Measurements from ENCODE around the gene FUT3. TPM values are rescaled to one million over a fixed set of nuclear protein-coding genes. Genes with fewer than 3 reads are reported as not detected.

FUT3 gene
- polyA plus RNA-seq, 1 donor (not counting 4 experiments of a cell fraction or from before 2014, with no cell fraction given): 2.9 TPM

- dilution Hi-C loops (cut with MboI; ENCODE audit: extremely low pct_ligation_motif_present, low sequenced_read_pairs): no loop called here
- Histone ChIP-seq H3K36me3 (ENCODE audit: control insufficient read depth in 2 of 2, extremely low read depth in 1 of 2, insufficient read depth in 2 of 2, low read length in 2 of 2) (no peaks in the 10 kb centered on the region), H3K9me3 (ENCODE audit: control insufficient read depth, low read depth, low read length) (no peaks in the 10 kb centered on the region), H3K9ac (ENCODE audit: control insufficient read depth, extremely low read depth, insufficient read depth, low read length) (no peak overlapping the region), H2AFZ (ENCODE audit: control insufficient read depth, low read length) (no peak overlapping the region), H3K79me2 (ENCODE audit: control insufficient read depth, insufficient read depth, low read length) (no peaks in the 10 kb centered on the region), H3K27me3 (ENCODE audit: control insufficient read depth, extremely low read depth, insufficient read depth, low read length) (peaks cover 6% of the 10 kb centered on the region), H3K27ac (ENCODE audit: control insufficient read depth, insufficient read depth, low read length) (no peak overlapping the region), H3K9me1 (ENCODE audit: control insufficient read depth, extremely low read depth, insufficient read depth, low read length) (no peaks in the 10 kb centered on the region), H3K4me1 (ENCODE audit: control insufficient read depth, extremely low read depth, insufficient read depth, low read length) (no peaks in the 10 kb centered on the region), H4K20me1 (ENCODE audit: control insufficient read depth, extremely low read depth, insufficient read depth, low read length) (no peaks in the 10 kb centered on the region), H3K4me3 (ENCODE audit: control insufficient read depth in 2 of 3, extremely low read depth in 1 of 3, insufficient read depth in 2 of 3, low read depth in 1 of 3, low read length in 3 of 3) (no peak overlapping the region), H3K4me2 (ENCODE audit: control insufficient read depth, extremely low read depth, insufficient read depth, low read depth, low read length) (no peak overlapping the region)
- TF ChIP-seq EZH2 (IDR thresholded peaks at IDR 0.05; ENCODE audit: low read length): no peak
- no peak for TF ChIP-seq CTCF (optimal IDR thresholded peaks at IDR 0.05 in 1 of 3, IDR thresholded peaks at IDR 0.05 in 1 of 3, conservative IDR thresholded peaks at IDR 0.05 in 1 of 3; ENCODE audit: extremely low read depth in 1 of 3, insufficient read depth in 2 of 3, low read length in 3 of 3)
- DNase-seq (ENCODE audit: low read depth, low spot score): no peak
- no peak for FAIRE-seq
Observed at GRCh38 chr19:5820785-5821184, 30.5 kb downstream of the FUT3 start.

- no peak overlapping the region for H2AFZ ChIP-seq (ENCODE audit: control insufficient read depth, low read length)
- TF ChIP-seq EZH2 (IDR thresholded peaks at IDR 0.05; ENCODE audit: low read length) (no peak), CTCF (optimal IDR thresholded peaks at IDR 0.05 in 1 of 3, IDR thresholded peaks at IDR 0.05 in 1 of 3, conservative IDR thresholded peaks at IDR 0.05 in 1 of 3; ENCODE audit: extremely low read depth in 1 of 3, insufficient read depth in 2 of 3, low read length in 3 of 3) (no peak)
- H3K27ac ChIP-seq (ENCODE audit: control insufficient read depth, insufficient read depth, low read length): no peak overlapping the region
- H3K9me1 ChIP-seq (ENCODE audit: control insufficient read depth, extremely low read depth, insufficient read depth, low read length): no peaks in the 10 kb centered on the region
- H3K79me2 ChIP-seq (ENCODE audit: control insufficient read depth, insufficient read depth, low read length): no peaks in the 10 kb centered on the region
- H3K4me2 ChIP-seq (ENCODE audit: control insufficient read depth, extremely low read depth, insufficient read depth, low read depth, low read length): no peak overlapping the region
- H3K4me3 ChIP-seq (ENCODE audit: control insufficient read depth in 2 of 3, extremely low read depth in 1 of 3, insufficient read depth in 2 of 3, low read depth in 1 of 3, low read length in 3 of 3): no peak overlapping the region
- no peaks in the 10 kb centered on the region for H3K36me3 ChIP-seq (ENCODE audit: control insufficient read depth in 2 of 2, extremely low read depth in 1 of 2, insufficient read depth in 2 of 2, low read length in 2 of 2)
- no peaks in the 10 kb centered on the region for H3K9me3 ChIP-seq (ENCODE audit: control insufficient read depth, low read depth, low read length)
- DNase-seq (ENCODE audit: low read depth, low spot score): no peak
- dilution Hi-C loops (cut with MboI; ENCODE audit: extremely low pct_ligation_motif_present, low sequenced_read_pairs): no loop called here
- no peaks in the 10 kb centered on the region for H3K4me1 ChIP-seq (ENCODE audit: control insufficient read depth, extremely low read depth, insufficient read depth, low read length)
- H3K9ac ChIP-seq (ENCODE audit: control insufficient read depth, extremely low read depth, insufficient read depth, low read length): no peak overlapping the region
- peaks cover 22% of the 10 kb centered on the region for H3K27me3 ChIP-seq (ENCODE audit: control insufficient read depth, extremely low read depth, insufficient read depth, low read length)
- FAIRE-seq: no peak
- H4K20me1 ChIP-seq (ENCODE audit: control insufficient read depth, extremely low read depth, insufficient read depth, low read length): no peaks in the 10 kb centered on the region
Observed at GRCh38 chr19:5818594-5818993, 32.7 kb downstream of the FUT3 start.

Data from keratinocyte (primary cell).